HFF-Myc (cell line): ENCODE results near the gene GPRC6A.

Experiments
- DNase-seq: peaks from one replicate; pipeline ENCODE4 v3.0.0-alpha.2; 2011; ENCODE audit warnings: low read depth; ENCODE audit errors: extremely low read depth
- H3K4me3 ChIP-seq: replicated peaks from 2 replicates; pipeline ENCODE4 v1.5.1; 2011; ENCODE audit warnings: low read depth, mild to moderate bottlenecking, control low read depth, low read length
- CTCF ChIP-seq: IDR thresholded peaks from 2 replicates; pipeline ENCODE4 v1.5.1; 2012; ENCODE audit warnings: mild to moderate bottlenecking, low read depth, low read length, control low read depth; ENCODE audit errors: missing control alignments

GPRC6A gene

GRCh38 chr6:116828983-116829382 lies at the start of gene GPRC6A:
Gene GPRC6A (minus strand): TSS chr6:116829083. CDS start chr6:116829013, 70 bp downstream.
- no peak within 1 kb of the TSS for H3K4me3 ChIP-seq
- no peak for DNase-seq
- TF ChIP-seq CTCF, result no peak

GRCh38 chr6:116877743-116878142 lies 48.9 kb upstream of the GPRC6A start:
- no peak overlapping the region for H3K4me3 ChIP-seq
- no peak for DNase-seq
- TF ChIP-seq CTCF, result no peak

GRCh38 chr6:116876635-116877611 lies 48.0 kb upstream of the GPRC6A start, which contains the start of gene RFX6:
Gene RFX6 (plus strand): TSS chr6:116877242. CDS start chr6:116877276, 34 bp downstream.
- no peak for DNase-seq
- no peak for TF ChIP-seq CTCF
- H3K4me3 ChIP-seq, result no peak within 1 kb of the TSS

- no peak for DNase-seq
- H3K4me3 ChIP-seq, result no peak overlapping the region
- TF ChIP-seq CTCF, result no peak
These were observed 47.2 kb upstream of the GPRC6A start for GRCh38 chr6:116876107-116876506.

GRCh38 chr6:116872771-116873170 lies 43.9 kb upstream of the GPRC6A start:
- H3K4me3 ChIP-seq, result no peak overlapping the region
- DNase-seq, result no peak
- TF ChIP-seq CTCF, result no peak

GRCh38 chr6:116866281-116866871 lies 37.5 kb upstream of the GPRC6A start:
- TF ChIP-seq CTCF, result no peak
- no peak overlapping the region for H3K4me3 ChIP-seq
- DNase-seq, result no peak
